Endodermal cell (in vitro differentiated cells): Measurements from ENCODE around the gene RNF144A. TPM values are rescaled to one million over a fixed set of nuclear protein-coding genes. Genes with fewer than 3 reads are reported as not detected.

Experiments used
- DNase-seq: peaks from one replicate; pipeline ENCODE4 v3.0.0-alpha.2; 2017
- H3K27ac ChIP-seq: 2 replicates; pipeline ENCODE4 v1.5.1; 2013; ENCODE audit warnings: mild to moderate bottlenecking, low read depth, low read length, moderate library complexity
- H3K27me3 ChIP-seq: 2 replicates; pipeline ENCODE4 v1.6.1; 2013; ENCODE audit warnings: mild to moderate bottlenecking, low read length, moderate library complexity; ENCODE audit not compliant: insufficient read depth, control insufficient read depth, poor library complexity, severe bottlenecking
- H3K36me3 ChIP-seq: 2 replicates; pipeline ENCODE4 v1.7.0; 2013; ENCODE audit warnings: mild to moderate bottlenecking, low read length, moderate library complexity; ENCODE audit not compliant: control insufficient read depth, insufficient read depth
- H3K4me1 ChIP-seq: one replicate; pipeline ENCODE4 v1.7.0; 2013; ENCODE audit warnings: low read length; ENCODE audit not compliant: control insufficient read depth, insufficient read depth
- H3K4me3 ChIP-seq: 2 replicates; pipeline ENCODE4 v1.5.1; 2013; ENCODE audit warnings: mild to moderate bottlenecking, low read length, moderate library complexity
- H3K9ac ChIP-seq: 2 replicates; pipeline ENCODE4 v1.6.1; 2013; ENCODE audit warnings: mild to moderate bottlenecking, low read length, moderate library complexity; ENCODE audit not compliant: poor library complexity, severe bottlenecking; ENCODE audit errors: extremely low read depth
- H3K9me3 ChIP-seq: 2 replicates; pipeline ENCODE4 v1.6.1; 2013; ENCODE audit warnings: mild to moderate bottlenecking, low read length, moderate library complexity; ENCODE audit not compliant: control insufficient read depth
- H3K27ac Mint-ChIP-seq: 2 replicates; pipeline ENCODE4 v1.8.0; 2020; ENCODE audit warnings: mixed read lengths
- H3K27me3 Mint-ChIP-seq: 2 replicates; pipeline ENCODE4 v1.8.0; 2021; ENCODE audit warnings: mild to moderate bottlenecking, mixed read lengths; ENCODE audit not compliant: insufficient read depth
- H3K36me3 Mint-ChIP-seq: 2 replicates; pipeline ENCODE4 v1.8.0; 2020; ENCODE audit warnings: low read depth, mixed read lengths
- H3K4me1 Mint-ChIP-seq: 2 replicates; pipeline ENCODE4 v1.8.0; 2020; ENCODE audit warnings: mixed read lengths
- H3K4me3 Mint-ChIP-seq: 2 replicates; pipeline ENCODE4 v1.8.0; 2020; ENCODE audit warnings: mild to moderate bottlenecking, moderate library complexity, mixed read lengths
- H3K9me3 Mint-ChIP-seq: 2 replicates; pipeline ENCODE4 v1.8.0; 2020; ENCODE audit warnings: mild to moderate bottlenecking, mixed read lengths
- WGBS, 2 experiments: methylation state at CpG; one replicate each; pipeline versions ENCODE4 v1.1.5 to v1.1.7; 2013; ENCODE audit warnings: missing lambda C conversion rate in 2 of 2, mixed read lengths in 1 of 2; ENCODE audit not compliant: insufficient coverage in 1 of 2, insufficient read length in 1 of 2; 5-methylcytosine and 5-hydroxymethylcytosine counted together
- total RNA-seq, 2 donors: library from RNA; stranded (reverse); fragmentation: NEBNext Ultra II Directional in 1 of 2; extraction: Animal tissue kit (Norgen Biotek cat#: 25700) in 1 of 2; gene quantifications; 2 replicates in 1 of 2; 3 replicates in 1 of 2; pipeline ENCODE4 v1.2.1, GENCODE V29; 2021
- TF ChIP-seq, protein P1 (sequence below): fragments of 200-600 bp; sonication (generic); conservative IDR thresholded peaks from 2 replicates; pipeline ENCODE4 v1.5.0; 2021; ENCODE audit warnings: antibody characterized with exemption, mild to moderate bottlenecking

RNF144A gene
- total RNA-seq, 2 donors from 2014 or later = 12.4 to 26.0 TPM

DNA sequence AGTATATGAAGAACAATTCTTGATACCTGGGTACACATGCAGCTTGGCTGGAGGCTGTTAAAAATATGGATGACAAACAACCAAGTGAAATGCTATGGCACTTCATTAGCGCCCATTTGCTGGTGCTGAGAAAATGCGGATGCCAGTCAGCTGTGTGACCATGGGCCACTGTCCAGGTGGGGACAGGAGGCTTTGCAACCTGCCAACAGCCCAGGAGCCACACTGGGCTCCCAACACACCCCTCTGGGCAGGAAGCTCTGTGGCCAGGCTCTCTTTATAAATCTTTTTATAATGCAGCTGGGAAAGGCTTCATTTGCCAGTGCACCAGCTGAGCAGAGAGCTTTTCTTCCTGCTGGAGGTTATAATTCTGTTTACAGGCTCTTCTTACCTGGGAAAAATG lies 19.9 kb downstream of the RNF144A start:
- H3K27ac Mint-ChIP-seq = no peak overlapping the region
- no peaks in the 10 kb centered on the region for H3K27me3 ChIP-seq
- H3K4me1 Mint-ChIP-seq = peaks cover 14% of the 10 kb centered on the region
- H3K4me1 ChIP-seq = peaks cover under 1% of the 10 kb centered on the region
- no peak overlapping the region for H3K4me3 Mint-ChIP-seq
- H3K36me3 Mint-ChIP-seq = no peaks in the 10 kb centered on the region
- DNase-seq = peak; percentile 38
- TF ChIP-seq, protein P1, sequence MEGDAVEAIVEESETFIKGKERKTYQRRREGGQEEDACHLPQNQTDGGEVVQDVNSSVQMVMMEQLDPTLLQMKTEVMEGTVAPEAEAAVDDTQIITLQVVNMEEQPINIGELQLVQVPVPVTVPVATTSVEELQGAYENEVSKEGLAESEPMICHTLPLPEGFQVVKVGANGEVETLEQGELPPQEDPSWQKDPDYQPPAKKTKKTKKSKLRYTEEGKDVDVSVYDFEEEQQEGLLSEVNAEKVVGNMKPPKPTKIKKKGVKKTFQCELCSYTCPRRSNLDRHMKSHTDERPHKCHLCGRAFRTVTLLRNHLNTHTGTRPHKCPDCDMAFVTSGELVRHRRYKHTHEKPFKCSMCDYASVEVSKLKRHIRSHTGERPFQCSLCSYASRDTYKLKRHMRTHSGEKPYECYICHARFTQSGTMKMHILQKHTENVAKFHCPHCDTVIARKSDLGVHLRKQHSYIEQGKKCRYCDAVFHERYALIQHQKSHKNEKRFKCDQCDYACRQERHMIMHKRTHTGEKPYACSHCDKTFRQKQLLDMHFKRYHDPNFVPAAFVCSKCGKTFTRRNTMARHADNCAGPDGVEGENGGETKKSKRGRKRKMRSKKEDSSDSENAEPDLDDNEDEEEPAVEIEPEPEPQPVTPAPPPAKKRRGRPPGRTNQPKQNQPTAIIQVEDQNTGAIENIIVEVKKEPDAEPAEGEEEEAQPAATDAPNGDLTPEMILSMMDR = no peak
- no peaks in the 10 kb centered on the region for H3K9me3 ChIP-seq
- no peaks in the 10 kb centered on the region for H3K36me3 ChIP-seq
- no peak overlapping the region for H3K9ac ChIP-seq
- WGBS, 2 experiments = 88% methylated on average over 2 of the region's 2 CpGs; no CpG with 5 or more reads in 1 of the 2 experiments
- no peaks in the 10 kb centered on the region for H3K27me3 Mint-ChIP-seq
- no peak overlapping the region for H3K27ac ChIP-seq
- H3K4me3 ChIP-seq = no peak overlapping the region
- H3K9me3 Mint-ChIP-seq = peaks cover 3% of the 10 kb centered on the region

DNA sequence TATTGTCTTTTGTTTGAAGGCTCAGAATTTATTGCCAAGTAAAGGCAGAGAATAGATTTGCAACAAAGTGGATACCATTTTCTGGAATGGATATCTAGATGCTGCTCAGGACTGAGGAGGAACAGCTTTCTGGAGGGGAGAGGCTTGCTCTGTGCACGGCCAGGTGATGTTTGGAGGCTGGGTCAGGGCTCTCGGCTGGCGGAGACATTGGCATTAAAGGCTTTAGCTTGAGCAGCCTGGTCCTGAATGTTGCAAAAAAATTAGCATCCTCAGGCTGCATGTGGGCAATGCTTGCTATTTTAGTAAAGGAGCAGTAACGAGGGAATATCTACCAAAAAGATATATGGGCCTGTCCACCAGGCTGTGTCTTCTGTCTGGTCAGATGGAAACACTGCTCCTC lies 20.4 kb downstream of the RNF144A start:
- H3K27ac Mint-ChIP-seq = no peak overlapping the region
- no peaks in the 10 kb centered on the region for H3K36me3 ChIP-seq
- no peak overlapping the region for H3K4me3 ChIP-seq
- H3K4me3 Mint-ChIP-seq = no peak overlapping the region
- no peak overlapping the region for H3K9ac ChIP-seq
- H3K27ac ChIP-seq = no peak overlapping the region
- no peaks in the 10 kb centered on the region for H3K4me1 ChIP-seq
- H3K9me3 Mint-ChIP-seq = peaks cover 3% of the 10 kb centered on the region
- DNase-seq = peak; percentile 27
- peaks cover 14% of the 10 kb centered on the region for H3K4me1 Mint-ChIP-seq
- no peaks in the 10 kb centered on the region for H3K27me3 Mint-ChIP-seq
- no peaks in the 10 kb centered on the region for H3K27me3 ChIP-seq
- TF ChIP-seq, protein P1 = no peak
- no peaks in the 10 kb centered on the region for H3K36me3 Mint-ChIP-seq
- H3K9me3 ChIP-seq = no peaks in the 10 kb centered on the region
- 74 to 79% methylated on average over 3 to 4 of the region's 4 CpGs for WGBS, 2 experiments

DNA sequence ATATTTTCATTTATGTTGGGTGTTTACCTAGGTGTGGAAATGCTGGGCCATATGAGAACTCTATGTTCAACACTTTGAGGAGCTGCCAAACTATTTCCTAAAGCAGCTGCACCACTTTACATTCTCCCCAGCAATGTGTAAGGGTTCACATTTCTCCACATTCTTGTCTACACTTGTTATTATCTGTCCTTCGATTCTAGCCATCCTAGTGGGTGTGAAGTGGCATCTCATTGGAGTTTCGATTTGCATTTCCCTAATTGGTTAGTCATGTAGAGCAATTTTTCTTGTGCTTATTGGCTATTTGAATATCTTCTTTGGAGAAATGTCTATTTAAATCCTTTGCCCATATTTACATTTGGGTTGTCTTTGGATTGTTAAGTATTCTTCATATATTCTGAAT lies 21.9 kb downstream of the RNF144A start:
- H3K4me1 ChIP-seq = no peaks in the 10 kb centered on the region
- peaks cover 14% of the 10 kb centered on the region for H3K4me1 Mint-ChIP-seq
- peaks cover 3% of the 10 kb centered on the region for H3K9me3 Mint-ChIP-seq
- H3K4me3 ChIP-seq = no peak overlapping the region
- H3K36me3 ChIP-seq = no peaks in the 10 kb centered on the region
- no peaks in the 10 kb centered on the region for H3K9me3 ChIP-seq
- no peak overlapping the region for H3K27ac ChIP-seq
- H3K9ac ChIP-seq = no peak overlapping the region
- no peaks in the 10 kb centered on the region for H3K27me3 ChIP-seq
- TF ChIP-seq, protein P1 = no peak
- H3K36me3 Mint-ChIP-seq = peaks cover 11% of the 10 kb centered on the region
- no peak overlapping the region for H3K27ac Mint-ChIP-seq
- DNase-seq = no peak
- 92% methylated on average over 2 of the region's 2 CpGs; no CpG with 5 or more reads in 1 of the 2 experiments for WGBS, 2 experiments
- no peaks in the 10 kb centered on the region for H3K27me3 Mint-ChIP-seq
- no peak overlapping the region for H3K4me3 Mint-ChIP-seq
